CD4-positive, CD25-positive, alpha-beta regulatory T cell (primary cell): ENCODE results near the gene MARCHF3. TPM values are rescaled to one million over a fixed set of nuclear protein-coding genes. Genes with fewer than 3 reads are reported as not detected.
A peak's percentile ranks its signal among the peaks of the same experiment; 100 is the strongest.
"Not testable (repeated sequence)": the region's sequence is repeated elsewhere in the genome, so short reads cannot be mapped to it uniquely, and the experiment has no call there.

ENCODE experiments used
- ATAC-seq, 2 donors: fragments of 150-1000 bp; cut with Tn5 transposase; one replicate each; pipeline ENCODE4 v1.10.0; 2021; ENCODE audit warnings: low read depth in 2 of 2, moderate number of reproducible peaks in 2 of 2, moderate library complexity in 1 of 2
- DNase-seq, 3 donors: peaks; one replicate each; pipeline versions ENCODE4 v3.0.0 to v3.0.0-alpha.2; 2012 to 2022; ENCODE audit warnings: mixed read lengths in 1 of 3
- H3K27ac ChIP-seq: one replicate; pipeline ENCODE4 v1.7.0; 2013; ENCODE audit warnings: mild to moderate bottlenecking, low read length; ENCODE audit not compliant: insufficient read depth, poor library complexity, severe bottlenecking
- H3K27me3 ChIP-seq: one replicate; pipeline ENCODE4 v1.7.0; 2013; ENCODE audit warnings: low read length; ENCODE audit not compliant: control insufficient read depth, insufficient read depth
- H3K36me3 ChIP-seq: one replicate; pipeline ENCODE4 v1.7.0; 2013; ENCODE audit warnings: mild to moderate bottlenecking, low read length, moderate library complexity; ENCODE audit not compliant: control insufficient read depth, insufficient read depth
- H3K4me1 ChIP-seq: 2 replicates; pipeline ENCODE4 v1.7.0; 2013; ENCODE audit warnings: mild to moderate bottlenecking, low read length; ENCODE audit not compliant: insufficient read depth, control insufficient read depth, poor library complexity, severe bottlenecking
- H3K4me3 ChIP-seq: one replicate; pipeline ENCODE4 v1.7.0; 2013; ENCODE audit warnings: low read depth, mild to moderate bottlenecking, low read length, moderate library complexity
- H3K9me3 ChIP-seq, 2 experiments: 1 replicate in 1 of 2; 2 replicates in 1 of 2; pipeline ENCODE4 v1.7.0; 2013; ENCODE audit warnings: low read length in 2 of 2, mild to moderate bottlenecking in 1 of 2, moderate library complexity in 1 of 2; ENCODE audit not compliant: control insufficient read depth in 2 of 2
- H3K27ac Mint-ChIP-seq, 3 donors: one replicate each; pipeline ENCODE4 v1.8.0; 2020 to 2022; ENCODE audit warnings: mild to moderate bottlenecking in 3 of 3, mixed read lengths in 3 of 3, moderate library complexity in 2 of 3
- H3K27me3 Mint-ChIP-seq: one replicate; pipeline ENCODE4 v1.8.0; 2022; ENCODE audit warnings: mild to moderate bottlenecking, mixed read lengths
- H3K36me3 Mint-ChIP-seq: one replicate; pipeline ENCODE4 v1.8.0; 2020; ENCODE audit warnings: mixed read lengths
- H3K4me1 Mint-ChIP-seq, 4 donors: one replicate each; pipeline ENCODE4 v1.8.0; 2020 to 2022; ENCODE audit warnings: mixed read lengths in 4 of 4, mild to moderate bottlenecking in 1 of 4
- H3K4me3 Mint-ChIP-seq, 4 donors: one replicate each; pipeline ENCODE4 v1.8.0; 2020 to 2022; ENCODE audit warnings: mild to moderate bottlenecking in 4 of 4, mixed read lengths in 4 of 4, moderate library complexity in 3 of 4
- H3K9me3 Mint-ChIP-seq, 7 donors: one replicate each; pipeline ENCODE4 v1.8.0; 2020 to 2022; ENCODE audit warnings: mixed read lengths in 7 of 7, mild to moderate bottlenecking in 3 of 7, moderate library complexity in 2 of 7
- polyA plus RNA-seq, 4 donors: library from polyadenylated mRNA; unstranded; fragments of 300-500 nt; fragmentation: Illumina TruSeq; gene quantifications; one replicate each; pipeline ENCODE4 v1.2.3, GENCODE V29; 2021
- total RNA-seq: library from RNA; stranded (reverse); gene quantifications from one replicate; pipeline ENCODE4 v1.2.3, GENCODE V29; 2022

The MARCHF3 gene
- total and polyA plus RNA-seq, 5 donors from 2014 or later = 12.5 to 21.6 (median 15.2) TPM

DNA sequence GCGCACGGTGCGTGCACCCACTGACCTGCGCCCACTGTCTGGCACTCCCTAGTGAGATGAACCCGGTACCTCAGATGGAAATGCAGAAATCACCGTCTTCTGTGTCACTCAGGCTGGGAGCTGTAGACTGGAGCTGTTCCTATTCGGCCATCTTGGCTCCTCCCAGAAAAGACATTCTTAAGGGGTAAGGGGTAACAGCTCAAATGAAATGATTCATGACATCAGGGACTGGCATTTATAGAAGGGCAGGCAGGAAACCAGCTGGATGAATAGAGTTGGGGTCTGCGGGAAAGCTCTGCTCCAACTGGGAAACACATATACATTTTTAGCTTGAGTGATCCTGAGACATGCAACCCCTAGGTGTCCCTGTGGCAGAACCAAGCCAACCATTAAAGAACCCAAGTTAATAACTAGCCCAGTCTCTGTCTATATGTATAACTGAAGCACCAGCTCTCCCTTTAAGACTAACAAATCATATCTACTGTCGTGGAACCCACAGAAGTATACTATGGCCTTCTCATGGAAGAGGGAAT lies 134.1 kb downstream of the MARCHF3 start:
- H3K27me3 ChIP-seq = no peaks in the 10 kb centered on the region
- H3K27ac ChIP-seq = no peak overlapping the region
- Mint-ChIP-seq H3K36me3 (peaks cover 23% of the 10 kb centered on the region), H3K4me3 (peak overlapping the region in 1 of 4 donors; percentile 4), H3K9me3 (peaks cover 0 to 4% (median 0%) of the 10 kb centered on the region in 7 donors), H3K4me1 (peaks cover 0 to 2% (median 0%) of the 10 kb centered on the region in 4 donors), H3K27ac (no peak overlapping the region), H3K27me3 (no peaks in the 10 kb centered on the region)
- DNase-seq (no peak), ATAC-seq (no peak)
- no peak overlapping the region for H3K4me3 ChIP-seq
- H3K9me3 ChIP-seq = no peaks in the 10 kb centered on the region
- H3K4me1 ChIP-seq = no peaks in the 10 kb centered on the region
- no peaks in the 10 kb centered on the region for H3K36me3 ChIP-seq

DNA sequence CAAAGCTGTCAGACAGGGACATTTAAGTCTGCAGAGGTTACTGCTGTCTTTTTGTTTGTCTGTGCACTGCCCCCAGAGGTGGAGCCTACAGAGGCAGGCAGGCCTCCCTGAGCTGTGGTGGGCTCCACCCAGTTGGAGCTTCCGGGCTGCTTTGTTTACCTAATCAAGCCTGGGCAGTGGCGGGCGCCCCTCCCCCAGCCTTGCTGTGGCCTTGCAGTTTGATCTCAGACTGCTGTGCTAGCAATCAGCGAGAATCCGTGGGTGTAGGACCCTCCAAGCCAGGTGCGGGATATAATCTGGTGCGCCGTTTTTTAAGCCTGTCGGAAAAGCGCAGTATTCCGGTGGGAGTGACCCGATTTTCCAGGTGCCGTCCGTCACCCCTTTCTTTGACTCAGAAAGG lies 134.6 kb downstream of the MARCHF3 start:
- not testable (repeated sequence) for H3K27me3 ChIP-seq, DNase-seq, H3K9me3 Mint-ChIP-seq, H3K4me1 ChIP-seq, H3K27me3 Mint-ChIP-seq, H3K4me3 ChIP-seq, H3K4me1 Mint-ChIP-seq, H3K9me3 ChIP-seq, H3K27ac Mint-ChIP-seq, H3K4me3 Mint-ChIP-seq, H3K27ac ChIP-seq, ATAC-seq, H3K36me3 ChIP-seq
- H3K36me3 Mint-ChIP-seq = peaks cover 23% of the 10 kb centered on the region

DNA sequence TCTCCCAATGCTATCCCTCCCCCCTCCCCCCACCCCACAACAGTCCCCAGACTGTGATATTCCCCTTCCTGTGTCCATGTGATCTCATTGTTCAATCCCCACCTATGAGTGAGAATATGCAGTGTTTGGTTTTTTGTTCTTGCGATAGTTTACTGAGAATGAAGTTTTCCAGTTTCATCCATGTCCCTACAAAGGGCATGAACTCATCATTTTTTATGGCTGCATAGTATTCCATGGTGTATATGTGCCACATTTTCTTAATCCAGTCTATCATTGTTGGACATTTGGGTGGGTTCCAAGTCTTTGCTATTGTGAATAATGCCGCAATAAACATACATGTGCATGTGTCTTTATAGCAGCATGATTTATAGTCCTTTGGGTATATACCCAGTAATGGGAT lies 139.9 kb downstream of the MARCHF3 start:
- not testable (repeated sequence) for H3K36me3 ChIP-seq, H3K9me3 Mint-ChIP-seq

DNA sequence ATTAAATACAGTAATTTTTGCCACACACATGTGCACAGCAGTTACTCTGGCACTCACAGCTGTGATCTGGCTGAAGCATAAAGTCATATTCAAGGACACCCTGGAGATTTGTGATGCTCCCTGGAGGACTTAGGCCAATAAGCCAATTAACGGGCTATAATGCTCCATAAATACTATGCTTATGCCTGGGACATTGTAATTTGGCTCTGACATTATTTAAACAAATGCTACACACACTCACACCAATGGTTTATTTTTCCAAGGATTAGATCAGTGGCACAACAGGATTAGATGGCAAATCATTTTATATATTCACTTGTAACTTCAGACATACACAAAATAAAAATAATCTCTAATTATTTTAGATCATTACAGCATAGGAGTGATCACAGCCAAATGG lies 142.2 kb downstream of the MARCHF3 start:
- H3K27ac ChIP-seq = no peak overlapping the region
- no peaks in the 10 kb centered on the region for H3K27me3 ChIP-seq
- H3K27me3 Mint-ChIP-seq = no peaks in the 10 kb centered on the region
- no peaks in the 10 kb centered on the region for H3K9me3 ChIP-seq
- no peak for DNase-seq
- no peaks in the 10 kb centered on the region for H3K36me3 ChIP-seq
- peaks cover 7 to 16% (median 10%) of the 10 kb centered on the region in 4 donors for H3K4me1 Mint-ChIP-seq
- H3K27ac Mint-ChIP-seq = peak overlapping the region in 1 of 3 donors; percentile 45
- no peak for ATAC-seq
- H3K4me3 ChIP-seq = no peak overlapping the region
- no peaks in the 10 kb centered on the region for H3K4me1 ChIP-seq
- peaks cover 0 to 2% (median 0%) of the 10 kb centered on the region in 7 donors for H3K9me3 Mint-ChIP-seq
- peaks cover 7% of the 10 kb centered on the region for H3K36me3 Mint-ChIP-seq
- no peak overlapping the region for H3K4me3 Mint-ChIP-seq

More for the DNA sequence above, 139.9 kb downstream of the MARCHF3 start:
- not testable (repeated sequence) for ATAC-seq, H3K27ac Mint-ChIP-seq, H3K27me3 ChIP-seq, H3K36me3 Mint-ChIP-seq, H3K27me3 Mint-ChIP-seq, H3K9me3 ChIP-seq, H3K4me1 Mint-ChIP-seq, H3K4me3 Mint-ChIP-seq, DNase-seq, H3K27ac ChIP-seq, H3K4me3 ChIP-seq, H3K4me1 ChIP-seq

DNA sequence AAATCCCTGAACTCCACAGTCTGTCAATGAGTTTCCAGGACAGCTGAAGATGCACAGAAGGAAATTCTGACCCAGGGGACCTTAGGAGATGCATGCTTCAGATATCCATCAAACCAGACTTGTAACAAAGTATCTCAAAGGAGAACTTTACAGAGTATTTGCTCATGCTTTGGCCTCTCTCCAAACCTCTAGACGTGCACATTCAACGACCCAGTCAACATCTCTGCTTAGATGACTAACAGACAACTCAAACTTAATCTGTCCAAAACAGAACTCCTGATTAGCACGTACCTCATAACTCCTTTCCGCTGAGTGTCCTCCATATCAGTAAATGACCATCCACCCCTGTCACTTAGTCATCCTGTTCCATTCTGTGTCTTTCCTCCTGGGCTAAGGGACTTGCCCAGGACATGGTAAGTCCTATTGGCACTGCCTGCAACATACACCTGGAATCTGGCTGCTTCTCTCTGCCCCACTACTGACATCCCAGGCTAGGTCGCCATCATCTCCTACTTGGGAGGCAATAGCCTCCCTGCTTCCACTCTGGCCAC lies 146.0 kb downstream of the MARCHF3 start:
- Histone ChIP-seq H3K27ac (no peak overlapping the region), H3K9me3 (no peaks in the 10 kb centered on the region), H3K4me3 (no peak overlapping the region), H3K4me1 (no peaks in the 10 kb centered on the region), H3K27me3 (no peaks in the 10 kb centered on the region), H3K36me3 (no peaks in the 10 kb centered on the region)
- peak overlapping the region in 2 of 3 donors; percentile 4 to 50 for H3K27ac Mint-ChIP-seq
- no peaks in the 10 kb centered on the region for H3K27me3 Mint-ChIP-seq
- H3K9me3 Mint-ChIP-seq = peaks cover 0 to 2% (median 0%) of the 10 kb centered on the region in 7 donors
- ATAC-seq = no peak
- H3K4me1 Mint-ChIP-seq = peaks cover 9 to 21% (median 16%) of the 10 kb centered on the region in 4 donors
- H3K36me3 Mint-ChIP-seq = peaks cover 12% of the 10 kb centered on the region
- no peak for DNase-seq
- H3K4me3 Mint-ChIP-seq = no peak overlapping the region

DNA sequence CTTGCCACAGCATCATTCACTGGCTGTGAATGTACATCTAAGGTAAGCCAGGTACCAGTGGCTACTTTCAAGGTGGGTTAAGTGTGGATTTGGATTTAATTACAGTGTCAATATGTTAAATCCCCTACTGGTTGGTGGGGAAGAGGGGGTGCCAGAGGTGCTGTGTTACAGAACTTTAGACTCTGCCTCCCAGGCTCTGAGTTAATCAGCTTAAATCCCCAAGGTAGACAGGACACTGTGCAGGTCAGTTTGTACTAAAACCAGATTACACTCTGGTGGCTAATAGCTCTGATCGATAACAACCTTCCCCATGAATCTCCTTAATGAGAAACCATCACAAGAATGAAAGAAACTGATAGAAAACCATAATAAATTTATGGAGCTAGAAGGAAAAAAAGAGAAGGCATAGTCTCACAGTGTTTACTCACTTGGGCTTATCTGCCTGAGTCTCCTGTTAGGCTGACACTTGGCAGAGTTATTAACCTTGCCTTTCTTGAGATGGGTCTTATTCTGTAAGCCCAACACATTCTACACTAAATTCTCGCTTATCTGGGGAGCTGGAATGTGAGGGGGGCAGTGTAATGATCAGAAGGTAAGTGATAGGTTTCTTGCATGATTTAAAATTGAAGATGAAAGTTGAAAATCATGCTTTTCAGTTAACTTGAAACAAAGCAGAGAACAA lies 146.7 kb downstream of the MARCHF3 start:
- Mint-ChIP-seq H3K4me3 (no peak overlapping the region), H3K27me3 (no peaks in the 10 kb centered on the region), H3K36me3 (peaks cover 13% of the 10 kb centered on the region), H3K27ac (peak overlapping the region in 1 of 3 donors; percentile 50), H3K4me1 (peaks cover 5 to 23% (median 17%) of the 10 kb centered on the region in 4 donors), H3K9me3 (peaks cover 0 to 2% (median 0%) of the 10 kb centered on the region in 7 donors)
- Histone ChIP-seq H3K27me3 (no peaks in the 10 kb centered on the region), H3K4me1 (no peaks in the 10 kb centered on the region), H3K27ac (no peak overlapping the region), H3K4me3 (no peak overlapping the region), H3K9me3 (no peaks in the 10 kb centered on the region), H3K36me3 (no peaks in the 10 kb centered on the region)
- ATAC-seq (no peak), DNase-seq (no peak)

DNA sequence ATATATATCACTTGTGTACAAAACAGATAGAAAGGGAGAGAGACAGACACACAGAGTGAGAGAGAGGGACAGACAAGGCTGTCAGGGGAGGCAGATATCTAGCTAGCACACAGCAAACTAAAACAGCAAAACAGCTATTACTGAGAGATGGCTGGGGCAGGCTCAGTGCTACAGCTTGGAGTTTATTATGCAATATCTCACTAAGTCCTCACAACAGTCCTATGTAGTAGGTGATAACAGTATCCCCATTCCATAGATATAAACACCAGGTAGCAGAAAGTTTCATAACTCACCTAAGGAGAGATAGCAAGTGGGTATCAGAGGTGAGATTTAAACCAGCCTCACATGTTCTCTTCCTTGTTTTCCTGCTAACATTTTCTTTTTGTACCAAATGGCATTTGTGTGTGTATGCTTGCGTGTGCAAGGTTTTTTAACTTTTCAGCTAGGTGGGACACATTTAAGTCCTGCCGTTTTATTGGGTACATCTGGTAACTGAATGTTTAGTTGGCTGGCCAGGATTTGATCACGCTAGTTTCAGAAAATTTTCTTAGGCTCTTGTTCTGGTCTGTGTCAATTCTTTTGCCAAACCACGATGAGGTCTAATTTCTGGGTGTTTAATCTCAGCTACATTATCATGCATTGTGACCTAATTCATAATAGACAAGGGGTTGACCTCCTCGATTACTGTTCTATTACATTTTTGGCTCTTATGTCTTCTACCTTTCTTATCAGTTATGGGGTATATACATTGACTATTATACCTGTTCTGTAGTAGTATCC lies 148.3 kb downstream of the MARCHF3 start:
- H3K36me3 Mint-ChIP-seq = peaks cover 28% of the 10 kb centered on the region
- Histone ChIP-seq H3K9me3 (no peaks in the 10 kb centered on the region), H3K36me3 (peaks cover 6% of the 10 kb centered on the region), H3K27ac (no peak overlapping the region), H3K4me3 (no peak overlapping the region), H3K27me3 (no peaks in the 10 kb centered on the region), H3K4me1 (no peaks in the 10 kb centered on the region)
- H3K4me3 Mint-ChIP-seq = no peak overlapping the region
- no peak for DNase-seq
- H3K27ac Mint-ChIP-seq = peak overlapping the region in 2 of 3 donors; percentile 18 to 25
- ATAC-seq = no peak
- H3K4me1 Mint-ChIP-seq = peaks cover 5 to 26% (median 17%) of the 10 kb centered on the region in 4 donors
- H3K9me3 Mint-ChIP-seq = peaks cover 0 to 2% (median 0%) of the 10 kb centered on the region in 7 donors
- H3K27me3 Mint-ChIP-seq = no peaks in the 10 kb centered on the region
